ENCODE results near the gene MRM2.

Gene MRM2

DNA sequence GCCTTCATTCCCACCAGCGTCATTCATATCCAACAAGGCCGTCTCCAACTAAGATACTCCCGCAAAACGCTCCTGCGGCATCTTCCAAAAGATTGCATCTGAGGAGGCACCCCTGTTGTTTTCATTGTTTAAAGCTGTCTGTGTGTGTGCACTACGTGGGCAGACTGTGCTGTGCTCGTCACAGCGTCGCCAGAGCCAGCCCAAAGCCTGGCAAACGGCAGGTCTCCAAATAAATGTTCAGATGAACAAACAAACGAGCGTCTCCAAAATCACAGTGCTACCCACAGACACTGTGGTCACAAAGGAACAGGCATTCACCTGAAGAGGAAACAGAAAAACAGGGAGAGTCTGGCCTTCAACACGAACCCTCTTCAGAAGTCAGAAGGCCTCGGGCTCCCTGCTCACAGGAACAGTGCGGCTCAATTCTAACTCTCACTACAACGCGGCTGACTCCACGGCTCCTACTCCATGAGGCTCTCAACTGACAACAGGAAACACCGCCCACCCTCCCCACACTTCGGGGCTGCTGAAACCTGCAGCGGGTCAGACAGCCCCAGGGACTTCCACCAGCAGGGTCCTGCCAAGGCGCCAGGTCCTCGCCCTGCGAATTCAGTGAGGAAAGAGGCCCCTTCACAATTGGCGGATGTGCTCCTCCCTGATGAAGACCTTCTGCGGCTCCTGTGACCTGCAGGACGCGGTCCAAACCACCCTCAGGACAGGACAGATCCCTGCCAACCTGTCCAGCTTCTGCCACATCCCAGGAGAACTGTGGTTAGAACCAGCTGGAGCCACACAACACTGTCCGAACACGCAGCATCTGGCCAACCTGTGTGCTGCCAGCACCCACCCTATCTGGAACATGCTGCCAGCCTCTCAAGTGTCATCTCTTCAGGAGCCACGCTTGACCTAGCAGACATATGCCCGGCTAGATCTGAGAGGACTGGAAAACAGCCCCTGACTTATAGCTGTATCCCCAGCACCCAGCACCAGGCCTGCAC is 45.3 kb downstream of the MRM2 start:
- TF ChIP-seq, protein P1, sequence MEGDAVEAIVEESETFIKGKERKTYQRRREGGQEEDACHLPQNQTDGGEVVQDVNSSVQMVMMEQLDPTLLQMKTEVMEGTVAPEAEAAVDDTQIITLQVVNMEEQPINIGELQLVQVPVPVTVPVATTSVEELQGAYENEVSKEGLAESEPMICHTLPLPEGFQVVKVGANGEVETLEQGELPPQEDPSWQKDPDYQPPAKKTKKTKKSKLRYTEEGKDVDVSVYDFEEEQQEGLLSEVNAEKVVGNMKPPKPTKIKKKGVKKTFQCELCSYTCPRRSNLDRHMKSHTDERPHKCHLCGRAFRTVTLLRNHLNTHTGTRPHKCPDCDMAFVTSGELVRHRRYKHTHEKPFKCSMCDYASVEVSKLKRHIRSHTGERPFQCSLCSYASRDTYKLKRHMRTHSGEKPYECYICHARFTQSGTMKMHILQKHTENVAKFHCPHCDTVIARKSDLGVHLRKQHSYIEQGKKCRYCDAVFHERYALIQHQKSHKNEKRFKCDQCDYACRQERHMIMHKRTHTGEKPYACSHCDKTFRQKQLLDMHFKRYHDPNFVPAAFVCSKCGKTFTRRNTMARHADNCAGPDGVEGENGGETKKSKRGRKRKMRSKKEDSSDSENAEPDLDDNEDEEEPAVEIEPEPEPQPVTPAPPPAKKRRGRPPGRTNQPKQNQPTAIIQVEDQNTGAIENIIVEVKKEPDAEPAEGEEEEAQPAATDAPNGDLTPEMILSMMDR (IDR thresholded peaks at IDR 0.05; ENCODE audit: low read length, missing control alignments): no peak
- H3K4me3 ChIP-seq (replicated peaks; ENCODE audit: low read depth, low read length): no peak overlapping the region
- DNase-seq (ENCODE audit: low read depth): no peak

DNA sequence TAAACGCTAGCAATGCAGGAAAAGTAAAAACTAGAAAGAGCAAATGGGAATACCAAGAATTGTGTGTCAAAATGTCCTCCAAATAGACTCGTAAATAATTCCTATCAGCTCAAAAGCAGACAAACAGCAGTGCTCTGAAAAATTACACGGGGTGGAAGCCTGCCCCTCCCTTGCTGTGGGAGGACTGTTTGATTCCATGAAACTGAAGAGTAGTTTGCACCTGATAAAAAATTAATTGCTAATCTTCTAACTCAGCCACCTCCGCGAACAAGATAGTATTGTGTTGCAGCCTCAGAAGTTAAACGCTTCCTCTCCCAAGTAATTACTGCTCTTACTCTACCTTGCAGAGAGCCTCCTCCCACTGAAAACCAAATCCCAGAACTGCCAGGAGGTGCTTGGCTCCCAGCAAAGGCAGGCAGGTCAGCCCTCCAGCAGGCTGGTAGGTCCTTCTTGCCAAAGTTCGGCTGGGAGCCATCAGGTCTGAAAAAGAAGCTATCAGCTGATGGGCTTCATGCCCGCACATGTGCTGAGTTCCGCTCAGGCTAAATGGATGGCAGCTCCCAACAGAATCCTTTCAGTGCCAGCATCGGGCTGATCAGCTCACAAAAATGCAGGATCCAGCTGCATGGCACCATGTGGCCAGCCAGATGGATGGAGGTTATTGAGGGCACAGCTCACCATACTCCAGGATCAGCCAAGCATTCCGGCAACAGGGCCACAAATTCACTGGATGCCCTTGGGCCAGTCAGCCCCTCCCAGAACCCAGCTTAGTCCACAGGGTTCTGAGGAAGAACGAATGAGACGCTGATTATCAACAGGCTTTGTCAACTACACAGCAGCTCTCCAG is 46.4 kb downstream of the MRM2 start:
- TF ChIP-seq, protein P1 (IDR thresholded peaks at IDR 0.05; ENCODE audit: low read length, missing control alignments): no peak
- no peak for DNase-seq (ENCODE audit: low read depth)
- H3K4me3 ChIP-seq (replicated peaks; ENCODE audit: low read depth, low read length): no peak overlapping the region

DNA sequence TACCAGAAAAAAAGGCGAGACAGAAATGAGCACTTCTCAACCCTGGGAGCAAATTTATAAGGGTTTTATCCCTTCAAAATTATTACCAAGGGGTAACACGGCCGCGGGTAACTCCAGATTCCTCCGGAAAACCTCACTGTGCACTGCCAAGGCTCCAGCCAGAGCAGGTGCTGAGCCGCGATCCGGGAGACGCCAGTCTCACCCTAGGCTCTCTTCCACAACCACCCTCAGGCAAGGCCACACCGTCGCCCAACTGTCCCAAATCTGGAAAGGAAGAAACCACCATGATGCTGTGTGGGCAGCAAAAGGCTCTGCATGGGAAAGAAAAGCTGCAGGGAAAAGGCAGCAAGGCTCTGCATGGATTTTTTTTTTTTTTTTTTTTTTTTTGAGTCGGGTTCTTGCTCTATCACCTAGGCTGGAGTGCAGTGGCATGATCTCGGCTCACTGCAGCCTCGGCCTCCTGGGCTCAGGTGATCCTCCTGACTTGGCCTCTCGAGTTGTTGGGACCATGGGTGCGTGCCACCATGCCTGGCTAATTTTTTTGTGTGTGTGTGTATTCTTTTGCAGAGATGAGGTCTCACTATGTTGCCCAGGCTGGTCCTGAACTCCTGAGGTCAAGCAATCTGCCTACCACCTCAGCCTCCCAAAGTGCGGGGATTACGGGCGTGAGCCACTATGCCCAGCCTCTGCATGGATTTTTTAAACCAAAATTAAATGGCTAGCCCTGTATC is 48.3 kb downstream of the MRM2 start:
- TF ChIP-seq, protein P1 (IDR thresholded peaks at IDR 0.05; ENCODE audit: low read length, missing control alignments): no peak
- DNase-seq (ENCODE audit: low read depth): no peak
- H3K4me3 ChIP-seq (replicated peaks; ENCODE audit: low read depth, low read length): no peak overlapping the region

DNA sequence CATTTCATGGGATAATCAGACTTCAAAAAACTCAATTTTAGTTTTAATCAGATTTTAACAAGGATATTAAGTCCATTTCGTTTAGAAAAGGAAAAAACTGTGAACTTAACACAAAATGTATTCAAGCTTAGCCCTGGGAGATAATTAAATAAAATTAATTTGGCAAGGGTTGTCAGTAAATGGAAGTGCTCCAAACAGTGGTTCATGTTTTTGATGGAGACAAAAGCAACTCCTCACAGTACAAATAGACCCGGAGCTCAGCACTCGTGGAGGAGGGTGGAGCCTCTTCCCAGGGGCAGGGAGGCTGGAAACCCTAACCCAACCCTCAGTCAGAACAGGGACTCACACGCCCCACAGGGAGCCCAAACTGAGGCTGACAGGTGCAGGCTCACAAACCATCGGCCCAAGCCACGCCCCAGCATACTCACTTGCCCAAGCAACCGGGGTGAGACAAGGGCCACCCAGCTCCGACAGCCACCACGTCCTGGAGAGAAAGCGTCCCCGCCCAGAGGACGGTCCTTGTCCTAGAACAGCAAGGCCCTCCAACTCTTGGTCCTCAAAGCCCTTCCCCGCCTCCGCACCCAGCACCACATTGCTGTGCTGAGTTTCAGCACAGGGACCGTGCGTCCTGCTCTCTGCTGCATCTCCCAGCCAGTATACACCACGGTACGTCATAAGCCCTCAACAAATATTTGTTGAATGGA is 49.0 kb downstream of the MRM2 start:
- TF ChIP-seq, protein P1 (IDR thresholded peaks at IDR 0.05; ENCODE audit: low read length, missing control alignments): no peak
- no peak overlapping the region for H3K4me3 ChIP-seq (replicated peaks; ENCODE audit: low read depth, low read length)
- DNase-seq (ENCODE audit: low read depth): no peak

DNA sequence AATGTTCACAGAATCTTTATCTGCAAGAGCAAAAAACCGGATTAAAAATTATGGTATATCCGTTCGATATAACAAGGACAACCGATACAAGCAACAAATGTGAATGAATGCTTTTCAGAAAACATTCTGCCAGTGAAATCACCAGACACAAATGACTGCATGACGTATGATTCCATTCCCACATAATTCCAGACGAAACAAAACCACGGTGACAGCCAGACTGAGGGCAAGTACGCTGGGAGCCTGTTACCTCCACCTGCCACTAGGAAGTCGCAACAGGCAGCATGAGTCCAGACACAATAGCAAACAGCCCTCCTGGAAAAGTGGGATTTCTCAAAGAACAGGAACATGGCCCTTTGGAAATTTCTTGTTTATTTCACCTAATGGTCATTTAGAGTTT is 51.0 kb downstream of the MRM2 start:
- no peak for DNase-seq (ENCODE audit: low read depth)
- no peak overlapping the region for H3K4me3 ChIP-seq (replicated peaks; ENCODE audit: low read depth, low read length)
- TF ChIP-seq, protein P1 (IDR thresholded peaks at IDR 0.05; ENCODE audit: low read length, missing control alignments): no peak

DNA sequence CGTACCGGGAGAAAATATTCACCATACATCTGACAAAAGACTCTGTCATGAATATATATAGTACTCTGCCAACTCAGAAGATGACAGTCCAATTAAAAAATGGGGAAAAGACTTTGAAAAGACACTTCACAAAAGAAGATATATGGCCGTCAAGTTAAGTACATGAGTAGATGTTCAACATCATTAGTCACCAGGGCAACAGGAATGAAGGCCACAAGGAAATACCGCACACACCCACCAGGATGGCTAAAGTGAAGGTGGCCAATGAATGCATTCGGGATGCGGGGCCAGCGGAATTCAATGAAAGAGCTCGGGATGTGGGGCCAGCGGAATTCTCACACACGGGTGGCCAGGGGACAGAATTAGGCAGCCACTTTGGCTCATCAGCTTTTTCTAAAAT is 51.5 kb downstream of the MRM2 start:
- no peak overlapping the region for H3K4me3 ChIP-seq (replicated peaks; ENCODE audit: low read depth, low read length)
- peak; percentile 16 for DNase-seq (ENCODE audit: low read depth)
- TF ChIP-seq, protein P1 (IDR thresholded peaks at IDR 0.05; ENCODE audit: low read length, missing control alignments): no peak

All from fibroblast of pulmonary artery (primary cell).